ENCODE results near the gene RNF26. TPM values are rescaled to one million over a fixed set of nuclear protein-coding genes. Genes with fewer than 3 reads are reported as not detected.

The RNF26 gene
- total RNA-seq, 1 experiment from 2014 or later = 92.7 TPM

DNA sequence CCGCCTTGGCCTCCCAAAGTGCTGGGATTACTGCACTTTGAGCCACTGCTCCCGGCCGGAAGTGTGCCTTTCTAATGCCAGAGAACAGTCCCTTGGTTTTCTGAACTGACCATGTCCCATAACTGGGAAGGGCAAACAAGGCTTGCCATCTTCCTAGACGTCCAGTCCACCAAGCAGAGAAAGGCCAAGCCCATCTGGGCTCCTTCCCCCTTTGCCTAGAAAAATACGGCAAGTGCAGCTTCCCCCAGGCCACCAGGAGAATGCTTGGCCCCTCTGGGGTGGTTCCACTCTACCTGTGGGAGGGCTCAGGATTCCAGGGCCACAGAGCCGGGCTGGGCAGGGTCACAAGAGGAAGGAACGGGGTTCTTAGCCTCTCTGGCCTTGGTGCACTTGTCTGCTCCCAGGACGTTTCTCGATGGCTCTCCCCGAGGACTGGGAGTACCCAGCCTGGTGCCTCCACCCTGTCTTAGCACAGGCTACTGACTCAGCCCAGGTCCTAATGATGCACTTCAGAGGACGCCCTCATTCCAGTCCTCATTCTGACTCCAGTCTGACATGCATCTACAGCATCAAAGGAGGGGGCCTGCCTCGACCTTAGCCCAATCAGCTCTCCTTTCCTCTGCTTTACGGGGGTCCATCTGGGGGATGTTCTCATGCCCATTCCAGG lies 46.0 kb downstream of the RNF26 start:
- no peaks in the 10 kb centered on the region for H3K9me3 ChIP-seq
- no peak for DNase-seq
- POLR2A ChIA-PET = interaction anchor here (2.2 kb wide), 1 partner anchor 46 kb away, joined by 10 read pairs; the partner anchor contains the start of gene RNF26
- no peaks in the 10 kb centered on the region for H3K36me3 ChIP-seq (ENCODE audit: control insufficient read depth, insufficient read depth, low read length)
- TF ChIP-seq, protein P1, sequence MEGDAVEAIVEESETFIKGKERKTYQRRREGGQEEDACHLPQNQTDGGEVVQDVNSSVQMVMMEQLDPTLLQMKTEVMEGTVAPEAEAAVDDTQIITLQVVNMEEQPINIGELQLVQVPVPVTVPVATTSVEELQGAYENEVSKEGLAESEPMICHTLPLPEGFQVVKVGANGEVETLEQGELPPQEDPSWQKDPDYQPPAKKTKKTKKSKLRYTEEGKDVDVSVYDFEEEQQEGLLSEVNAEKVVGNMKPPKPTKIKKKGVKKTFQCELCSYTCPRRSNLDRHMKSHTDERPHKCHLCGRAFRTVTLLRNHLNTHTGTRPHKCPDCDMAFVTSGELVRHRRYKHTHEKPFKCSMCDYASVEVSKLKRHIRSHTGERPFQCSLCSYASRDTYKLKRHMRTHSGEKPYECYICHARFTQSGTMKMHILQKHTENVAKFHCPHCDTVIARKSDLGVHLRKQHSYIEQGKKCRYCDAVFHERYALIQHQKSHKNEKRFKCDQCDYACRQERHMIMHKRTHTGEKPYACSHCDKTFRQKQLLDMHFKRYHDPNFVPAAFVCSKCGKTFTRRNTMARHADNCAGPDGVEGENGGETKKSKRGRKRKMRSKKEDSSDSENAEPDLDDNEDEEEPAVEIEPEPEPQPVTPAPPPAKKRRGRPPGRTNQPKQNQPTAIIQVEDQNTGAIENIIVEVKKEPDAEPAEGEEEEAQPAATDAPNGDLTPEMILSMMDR (IDR thresholded peaks at IDR 0.05; ENCODE audit: insufficient read depth in 1 of 2, low read depth in 1 of 2, low read length in 1 of 2, severe bottlenecking in 1 of 2, unreplicated experiment in 1 of 2) = no peak
- peak overlapping the region; percentile 44 for H3K4me3 ChIP-seq (ENCODE audit: low read depth, low read length)
- H3K27me3 ChIP-seq (replicated peaks; ENCODE audit: control insufficient read depth, insufficient read depth, low read length) = no peaks in the 10 kb centered on the region; the same call in 1 of the 2 replicates
- BruUV-seq (replicated peaks) = no TSS peak
- H3K4me1 Mint-ChIP-seq (ENCODE audit: low read depth, unreplicated experiment) = peaks cover 14% of the 10 kb centered on the region
- no peak overlapping the region for H3K27ac Mint-ChIP-seq (ENCODE audit: unreplicated experiment)
- CTCF ChIA-PET = interaction anchor here (0.6 to 4.7 kb wide), 13 partner anchors 9 to 1043 kb away, joined by 3 to 66 read pairs (median 7); partner anchors contain the start of gene C1QTNF5
- peaks cover 3% of the 10 kb centered on the region for H3K27me3 Mint-ChIP-seq (ENCODE audit: insufficient read depth, unreplicated experiment)
- no peaks in the 10 kb centered on the region for H3K9me3 Mint-ChIP-seq (ENCODE audit: unreplicated experiment)
- no peak overlapping the region for H3K4me3 Mint-ChIP-seq (ENCODE audit: unreplicated experiment)
- no peaks in the 10 kb centered on the region for H3K36me3 Mint-ChIP-seq (ENCODE audit: insufficient read depth, unreplicated experiment)
- intact Hi-C loops (cut with micrococcal nuclease; ENCODE audit: unreplicated experiment) = no loop called here
- H3K4me1 ChIP-seq = peaks cover 14% of the 10 kb centered on the region

DNA sequence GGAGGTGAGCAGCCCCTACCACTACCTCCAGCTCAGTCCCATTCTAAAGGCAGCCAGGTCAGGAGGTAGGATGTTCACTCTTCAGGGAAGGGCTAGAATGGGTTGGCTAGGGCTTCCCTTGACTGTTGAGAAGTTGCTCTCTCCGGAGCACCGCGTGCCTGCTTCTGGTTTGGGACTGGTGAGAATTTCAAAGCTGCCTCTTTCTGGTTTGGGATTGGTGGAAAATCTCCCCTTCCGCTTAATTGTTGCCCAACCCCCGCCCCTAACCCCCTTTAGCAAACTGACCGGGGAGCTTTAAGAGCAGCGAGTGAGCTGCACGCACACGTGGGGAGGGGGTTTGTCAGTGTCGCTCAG lies 46.5 kb downstream of the RNF26 start:
- intact Hi-C loops (cut with micrococcal nuclease; ENCODE audit: unreplicated experiment) = loop anchor here (1.0 kb wide), 4 partner anchors 20 to 140 kb away; no protein-coding TSS in a partner anchor
- POLR2A ChIA-PET = interaction anchor here (0.6 to 2.2 kb wide), 7 partner anchors 16 to 483 kb away, joined by 3 to 10 read pairs (median 4); partner anchors contain the start of genes HINFP and RNF26
- Mint-ChIP-seq H3K36me3 (ENCODE audit: insufficient read depth, unreplicated experiment) (no peaks in the 10 kb centered on the region), H3K4me3 (ENCODE audit: unreplicated experiment) (no peak overlapping the region), H3K4me1 (ENCODE audit: low read depth, unreplicated experiment) (peaks cover 14% of the 10 kb centered on the region), H3K27ac (ENCODE audit: unreplicated experiment) (no peak overlapping the region), H3K27me3 (ENCODE audit: insufficient read depth, unreplicated experiment) (peaks cover 3% of the 10 kb centered on the region), H3K9me3 (ENCODE audit: unreplicated experiment) (no peaks in the 10 kb centered on the region)
- CTCF ChIA-PET = interaction anchor here (0.6 to 4.7 kb wide), 22 partner anchors 9 to 1043 kb away, joined by 3 to 66 read pairs (median 5); partner anchors contain the start of genes C1QTNF5, CBL and RNF26
- peaks cover 14% of the 10 kb centered on the region for H3K4me1 ChIP-seq
- no peaks in the 10 kb centered on the region; the same call in 1 of the 2 replicates for H3K27me3 ChIP-seq (replicated peaks; ENCODE audit: control insufficient read depth, insufficient read depth, low read length)
- DNase-seq = no peak
- no peaks in the 10 kb centered on the region for H3K9me3 ChIP-seq
- H3K36me3 ChIP-seq (ENCODE audit: control insufficient read depth, insufficient read depth, low read length) = no peaks in the 10 kb centered on the region
- TF ChIP-seq, protein P1 (IDR thresholded peaks at IDR 0.05; ENCODE audit: insufficient read depth in 1 of 2, low read depth in 1 of 2, low read length in 1 of 2, severe bottlenecking in 1 of 2, unreplicated experiment in 1 of 2) = no peak
- BruUV-seq (replicated peaks) = no TSS peak
- H3K4me3 ChIP-seq (ENCODE audit: low read depth, low read length) = peak overlapping the region; percentile 44

DNA sequence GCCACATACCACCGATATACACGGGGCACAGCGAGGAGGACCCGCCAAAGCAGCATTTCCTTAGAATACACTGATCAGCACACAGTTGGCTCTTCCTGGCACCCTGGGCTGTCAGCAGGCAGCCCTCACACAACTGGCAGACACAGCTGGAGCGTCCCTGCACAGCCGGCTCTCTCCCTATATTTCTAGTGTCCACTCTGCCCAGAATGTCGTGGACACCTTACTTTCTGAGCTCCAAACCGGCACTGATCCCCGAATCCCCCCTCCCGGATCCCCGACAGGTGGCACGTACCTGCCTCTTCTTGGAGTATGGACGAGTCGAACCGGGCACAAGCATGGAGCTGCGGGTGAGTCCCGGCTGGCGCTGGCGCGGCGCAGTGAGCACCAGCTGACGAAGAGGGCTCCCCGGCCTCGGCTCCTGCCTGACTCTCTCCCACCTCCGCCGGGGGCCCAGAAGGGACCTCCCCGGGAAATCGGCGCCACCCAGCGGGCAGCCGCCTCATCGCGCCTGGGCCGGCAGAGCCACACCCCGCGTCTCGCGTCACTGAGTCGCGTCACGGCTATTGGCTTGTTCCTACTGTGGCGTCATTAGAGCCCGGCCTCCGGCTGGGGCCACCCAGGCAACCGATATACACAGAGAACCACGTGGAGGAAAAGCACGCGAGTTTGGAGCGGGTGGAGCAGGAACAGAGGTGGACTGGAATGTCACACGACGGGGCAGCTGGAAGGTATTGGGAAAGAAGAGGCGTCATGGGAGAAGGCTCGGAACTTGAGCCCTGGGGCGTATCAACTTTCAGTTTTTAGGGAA lies 47.1 kb downstream of the RNF26 start, which contains the start of gene USP2:
USP2 (minus strand) TSS at position 510 of the 808 bp plus-strand sequence. CDS start 8,210 bp downstream, outside the sequence.
- intact Hi-C loops (cut with micrococcal nuclease; ENCODE audit: unreplicated experiment) = loop anchor here (1.0 kb wide), 4 partner anchors 20 to 140 kb away; no protein-coding TSS in a partner anchor
- ChIA-PET POLR2A (interaction anchor here (0.6 to 2.2 kb wide), 7 partner anchors 15 to 483 kb away, joined by 3 to 10 read pairs (median 4); partner anchors contain the start of genes HINFP and RNF26), CTCF (interaction anchor here (0.6 to 4.7 kb wide), 24 partner anchors 8 to 1044 kb away, joined by 3 to 66 read pairs (median 4); partner anchors contain the start of genes C1QTNF5, CBL and RNF26)
- TF ChIP-seq, protein P1 (IDR thresholded peaks at IDR 0.05; ENCODE audit: insufficient read depth in 1 of 2, low read depth in 1 of 2, low read length in 1 of 2, severe bottlenecking in 1 of 2, unreplicated experiment in 1 of 2) = peak; percentile 97 to 99
- TSS peak; percentile 66 for BruUV-seq (replicated peaks)
- H3K4me3 ChIP-seq (ENCODE audit: low read depth, low read length) = peak within 1 kb of the TSS; percentile 46
- H3K36me3 Mint-ChIP-seq (ENCODE audit: insufficient read depth, unreplicated experiment) = no peaks in the 10 kb centered on the region
- DNase-seq = peak; percentile 99 to 100
- H3K9me3 Mint-ChIP-seq (ENCODE audit: unreplicated experiment) = no peaks in the 10 kb centered on the region
- peaks cover 14% of the 10 kb centered on the region for H3K4me1 Mint-ChIP-seq (ENCODE audit: low read depth, unreplicated experiment)
- H3K27ac Mint-ChIP-seq (ENCODE audit: unreplicated experiment) = no peak within 1 kb of the TSS
- H3K27me3 ChIP-seq (replicated peaks; ENCODE audit: control insufficient read depth, insufficient read depth, low read length) = no peaks in the 10 kb centered on the region; the same call in 1 of the 2 replicates
- H3K27me3 Mint-ChIP-seq (ENCODE audit: insufficient read depth, unreplicated experiment) = peaks cover 3% of the 10 kb centered on the region
- no peak within 1 kb of the TSS for H3K4me3 Mint-ChIP-seq (ENCODE audit: unreplicated experiment)
- no peaks in the 10 kb centered on the region for H3K36me3 ChIP-seq (ENCODE audit: control insufficient read depth, insufficient read depth, low read length)
- H3K9me3 ChIP-seq = no peaks in the 10 kb centered on the region
- H3K4me1 ChIP-seq = peaks cover 14% of the 10 kb centered on the region

Measured in Caco-2 (cell line).